IMR-90 (cell line): ENCODE measurements around the gene IFI30. TPM values are rescaled to one million over a fixed set of nuclear protein-coding genes. Genes with fewer than 3 reads are reported as not detected.
A peak's percentile ranks its signal among the peaks of the same experiment; 100 is the strongest.

Experiments used
- ATAC-seq: fragments of 200-7000 bp; cut with Tn5 transposase; 2 replicates; pipeline ENCODE4 v1.9.1; 2020; ENCODE audit warnings: low read depth, mild to moderate bottlenecking, moderate library complexity
- BruUV-seq: library from RNA; stranded (reverse); fragments of 400-500 nt; replicated peaks from 2 replicates; lab custom pipeline; 2021; lab: Mats Ljungman, UMichigan
- CTCF ChIA-PET: fragments of 300-600 bp; formaldehyde crosslinking; extraction: SDS; loops from one replicate; lab custom pipeline; 2021; ENCODE audit warnings: antibody characterized with exemption; lab: Yijun Ruan, JAX
- POLR2A ChIA-PET: fragments of 300-600 bp; sonication (Branson Sonifier 250); formaldehyde crosslinking; loops from one replicate; lab custom pipeline; 2022; ENCODE audit warnings: antibody characterized with exemption; ENCODE audit not compliant: unreplicated experiment; lab: Charles Lee
- DNase-seq: peaks from one replicate; pipeline ENCODE4 v3.0.0; 2013
- H2AFZ ChIP-seq: replicated peaks from 2 replicates; pipeline ENCODE3; 2013; ENCODE audit warnings: low read length, mild to moderate bottlenecking; ENCODE audit not compliant: poor library complexity
- H2AK5ac ChIP-seq: 2 replicates; pipeline ENCODE4 v1.6.1; 2013; ENCODE audit warnings: low read depth, low read length, inconsistent platforms
- H2AK9ac ChIP-seq: replicated peaks from 2 replicates; pipeline ENCODE3; 2013; ENCODE audit warnings: mild to moderate bottlenecking, low read depth, low read length, moderate library complexity; ENCODE audit not compliant: poor library complexity
- H2BK120ac ChIP-seq: 2 replicates; pipeline ENCODE4 v1.6.1; 2013; ENCODE audit warnings: low read depth, low read length, inconsistent platforms
- H2BK15ac ChIP-seq: 3 replicates; pipeline ENCODE4 v1.6.1; 2013; ENCODE audit warnings: low read depth, low read length, inconsistent platforms
- H2BK20ac ChIP-seq: 2 replicates; pipeline ENCODE4 v1.6.1; 2013; ENCODE audit warnings: low read depth, mild to moderate bottlenecking, inconsistent platforms, low read length, moderate library complexity
- H2BK5ac ChIP-seq: 2 replicates; pipeline ENCODE4 v1.6.1; 2013; ENCODE audit warnings: mild to moderate bottlenecking, low read depth, low read length, inconsistent platforms; ENCODE audit not compliant: poor library complexity, severe bottlenecking
- H3K14ac ChIP-seq: replicated peaks from 2 replicates; pipeline ENCODE4 v1.6.1; 2013; ENCODE audit warnings: low read depth, low read length, inconsistent platforms
- H3K18ac ChIP-seq: 2 replicates; pipeline ENCODE4 v1.6.1; 2013; ENCODE audit warnings: low read depth, low read length, control low read depth
- H3K23ac ChIP-seq: 2 replicates; pipeline ENCODE4 v1.6.1; 2013; ENCODE audit warnings: low read depth, low read length, inconsistent platforms
- H3K27ac ChIP-seq: 2 replicates; pipeline ENCODE4 v1.5.1; 2013; ENCODE audit warnings: mild to moderate bottlenecking, control low read depth, low read length; ENCODE audit not compliant: insufficient read depth
- H3K27me3 ChIP-seq: 2 replicates; pipeline ENCODE4 v1.6.1; 2013; ENCODE audit warnings: low read length; ENCODE audit not compliant: control insufficient read depth, insufficient read depth
- H3K36me3 ChIP-seq: 2 replicates; pipeline ENCODE4 v1.6.1; 2013; ENCODE audit warnings: low read length, mixed read lengths; ENCODE audit not compliant: control insufficient read depth, insufficient read depth
- H3K4ac ChIP-seq: 2 replicates; pipeline ENCODE4 v1.6.1; 2013; ENCODE audit warnings: low read depth, low read length, inconsistent platforms
- H3K4me1 ChIP-seq: 2 replicates; pipeline ENCODE4 v1.6.1; 2013; ENCODE audit warnings: low read length, mixed read lengths; ENCODE audit not compliant: control insufficient read depth, insufficient read depth
- H3K4me2 ChIP-seq: 2 replicates; pipeline ENCODE4 v1.6.1; 2013; ENCODE audit warnings: low read depth, mild to moderate bottlenecking, control low read depth, low read length, moderate library complexity
- H3K4me3 ChIP-seq: 2 replicates; pipeline ENCODE4 v1.5.1; 2013; ENCODE audit warnings: low read depth, mild to moderate bottlenecking, control low read depth, low read length, moderate library complexity; ENCODE audit not compliant: insufficient read depth
- H3K56ac ChIP-seq: 2 replicates; pipeline ENCODE4 v1.6.1; 2013; ENCODE audit warnings: low read length, inconsistent platforms; ENCODE audit not compliant: insufficient read depth; ENCODE audit errors: extremely low read depth
- H3K79me1 ChIP-seq, 2 experiments: 2 replicates each; pipeline ENCODE4 v1.6.1; 2013; ENCODE audit warnings: low read length in 2 of 2, inconsistent platforms in 1 of 2, low read depth in 1 of 2
- H3K9ac ChIP-seq: 2 replicates; pipeline ENCODE4 v1.6.1; 2013; ENCODE audit warnings: low read depth, low read length, control low read depth
- H3K9me1 ChIP-seq: 2 replicates; pipeline ENCODE4 v1.6.1; 2013; ENCODE audit warnings: low read length, inconsistent platforms; ENCODE audit not compliant: insufficient read depth
- H3K9me3 ChIP-seq: 2 replicates; pipeline ENCODE4 v1.6.1; 2013; ENCODE audit warnings: low read length; ENCODE audit not compliant: control insufficient read depth, insufficient read depth
- H4K20me1 ChIP-seq: 2 replicates; pipeline ENCODE4 v1.6.1; 2013; ENCODE audit warnings: low read length, inconsistent platforms; ENCODE audit not compliant: insufficient read depth
- H4K5ac ChIP-seq: 2 replicates; pipeline ENCODE4 v1.6.1; 2013; ENCODE audit warnings: mild to moderate bottlenecking, low read depth, low read length, control low read depth
- H4K8ac ChIP-seq, 2 experiments: 2 replicates each; pipeline ENCODE4 v1.6.1; 2013; ENCODE audit warnings: low read depth in 2 of 2, low read length in 2 of 2, control low read depth in 1 of 2, inconsistent platforms in 1 of 2
- H4K91ac ChIP-seq: 2 replicates; pipeline ENCODE4 v1.6.1; 2013; ENCODE audit warnings: low read depth, low read length, inconsistent platforms; ENCODE audit not compliant: insufficient read depth
- BHLHE40 ChIP-seq: fragments of 150-350 bp; IDR thresholded peaks from 2 replicates; pipeline ENCODE4 v1.6.1; 2016; ENCODE audit warnings: mild to moderate bottlenecking, low read depth, low read length
- MAFK ChIP-seq: IDR thresholded peaks from 2 replicates; pipeline ENCODE4 v1.6.1; 2012; ENCODE audit warnings: low read depth, low read length, improper control_type of control experiment
- MXI1 ChIP-seq: IDR thresholded peaks from 2 replicates; pipeline ENCODE4 v1.6.1; 2012; ENCODE audit warnings: low read depth, mild to moderate bottlenecking, low read length, moderate library complexity, borderline replicate concordance
- NFE2L2 ChIP-seq: fragments of 150-350 bp; IDR thresholded peaks from 2 replicates; pipeline ENCODE4 v1.6.1; 2016; ENCODE audit warnings: low read depth, mild to moderate bottlenecking, low read length
- RCOR1 ChIP-seq: IDR thresholded peaks from 2 replicates; pipeline ENCODE4 v1.6.1; 2012; ENCODE audit warnings: mild to moderate bottlenecking, low read length, improper control_type of control experiment; ENCODE audit not compliant: insufficient replicate concordance
- SMC3 ChIP-seq: fragments of 150-350 bp; IDR thresholded peaks from 2 replicates; pipeline ENCODE4 v1.6.1; 2016; ENCODE audit warnings: low read depth, mild to moderate bottlenecking, antibody characterized with exemption, low read length, moderate library complexity
- WGBS, 2 experiments: methylation state at CpG; one replicate each; pipeline versions ENCODE4 v1.1.5 to v1.1.7; 2013; ENCODE audit warnings: missing lambda C conversion rate in 2 of 2; ENCODE audit not compliant: insufficient read length in 1 of 2; ENCODE audit errors: extremely low coverage in 2 of 2; 5-methylcytosine and 5-hydroxymethylcytosine counted together
- dilution Hi-C: fragments of 300-500 bp; cut with HindIII; formaldehyde crosslinking; loops from one replicate; pipeline ENCODE4 v1.14.3; 2018; ENCODE audit warnings: low sequenced_read_pairs; ENCODE audit not compliant: unreplicated experiment
- in situ Hi-C: fragments of 300-500 bp; cut with MboI; formaldehyde crosslinking; loops from 3 replicates; pipeline ENCODE4 v1.14.3; 2019; ENCODE audit warnings: low sequenced_read_pairs, inconsistent platforms, mixed read lengths
- intact Hi-C: fragments of 100-400 bp; cut with micrococcal nuclease; formaldehyde crosslinking; loops from 2 replicates; pipeline ENCODE4 v1.10.0; 2022
- polyA plus RNA-seq, 3 experiments: library from polyadenylated mRNA; depleted of rRNA; stranded (reverse); fragments of >200 nt; gene quantifications; 2 replicates each; pipeline ENCODE4 v1.2.3, GENCODE V29; 2012; ENCODE audit warnings: low replicate concordance in 1 of 3
- total RNA-seq: library from RNA; depleted of rRNA; stranded (reverse); fragments of >200 nt; gene quantifications from 2 replicates; pipeline ENCODE4 v1.2.3, GENCODE V29; 2012
- TF ChIP-seq, protein P1 (sequence below): conservative IDR thresholded peaks from 2 replicates; pipeline ENCODE4 v1.5.1; 2012; ENCODE audit warnings: mild to moderate bottlenecking, low read depth, low read length, improper control_type of control experiment

IFI30 gene
- total and polyA plus RNA-seq, 2 of the 4 experiments (the other 2 are of a cell fraction), result 2.3 TPM

DNA sequence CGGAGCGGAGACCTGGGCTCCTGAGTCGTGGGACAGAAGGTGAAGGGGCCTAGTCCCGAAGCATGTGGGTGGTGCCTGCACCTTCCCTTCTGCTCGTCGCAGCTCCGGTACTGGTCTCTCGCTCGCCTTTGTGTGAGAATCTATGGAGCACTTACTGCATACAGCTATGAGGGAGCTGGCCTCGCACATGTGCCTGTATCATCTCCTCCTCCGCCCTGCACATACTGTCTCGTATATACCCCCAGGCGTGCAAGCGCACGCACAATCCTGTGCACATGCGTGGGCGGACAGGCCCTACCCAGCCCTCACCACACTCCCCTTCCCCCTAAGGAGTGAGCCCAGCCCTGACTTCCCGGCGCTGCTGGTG is 12.0 kb upstream of the IFI30 start:
- in situ Hi-C loops, result no loop called here

More for the DNA sequence above, 12.0 kb upstream of the IFI30 start:
- Histone ChIP-seq H4K20me1 (peaks cover 5% of the 10 kb centered on the region), H3K9me3 (no peaks in the 10 kb centered on the region), H3K36me3 (peaks cover 38% of the 10 kb centered on the region), H2BK5ac (no peak overlapping the region), H2AFZ (peak overlapping the region; percentile 73), H3K27me3 (no peaks in the 10 kb centered on the region), H2BK20ac (no peak overlapping the region), H3K4me2 (peak overlapping the region; percentile 67), H4K8ac (peak overlapping the region in 1 of 2 experiments; percentile 83; a peak in 1 of 4 replicates), H3K18ac (no peak overlapping the region), H3K56ac (no peak overlapping the region), H3K79me1 (peaks cover 6 to 26% of the 10 kb centered on the region in 2 experiments), H4K5ac (no peak overlapping the region), H4K91ac (no peak overlapping the region), H3K4me1 (peaks cover 13% of the 10 kb centered on the region), H2BK120ac (no peak overlapping the region), H2AK9ac (peak overlapping the region; percentile 5), H3K4ac (no peak overlapping the region), H3K23ac (no peak overlapping the region), H2BK15ac (no peak overlapping the region), H3K9ac (no peak overlapping the region), H3K27ac (no peak overlapping the region), H2AK5ac (peak overlapping the region; percentile 35; the same call in 1 of the 2 replicates), H3K4me3 (no peak overlapping the region), H3K9me1 (peaks cover 5% of the 10 kb centered on the region), H3K14ac (no peak overlapping the region)
- dilution Hi-C loops (no loop called here), intact Hi-C loops (no loop called here)
- TF ChIP-seq BHLHE40 (no peak), NFE2L2 (no peak), RCOR1 (no peak), MXI1 (no peak), SMC3 (no peak), MAFK (no peak)
- TF ChIP-seq, protein P1, sequence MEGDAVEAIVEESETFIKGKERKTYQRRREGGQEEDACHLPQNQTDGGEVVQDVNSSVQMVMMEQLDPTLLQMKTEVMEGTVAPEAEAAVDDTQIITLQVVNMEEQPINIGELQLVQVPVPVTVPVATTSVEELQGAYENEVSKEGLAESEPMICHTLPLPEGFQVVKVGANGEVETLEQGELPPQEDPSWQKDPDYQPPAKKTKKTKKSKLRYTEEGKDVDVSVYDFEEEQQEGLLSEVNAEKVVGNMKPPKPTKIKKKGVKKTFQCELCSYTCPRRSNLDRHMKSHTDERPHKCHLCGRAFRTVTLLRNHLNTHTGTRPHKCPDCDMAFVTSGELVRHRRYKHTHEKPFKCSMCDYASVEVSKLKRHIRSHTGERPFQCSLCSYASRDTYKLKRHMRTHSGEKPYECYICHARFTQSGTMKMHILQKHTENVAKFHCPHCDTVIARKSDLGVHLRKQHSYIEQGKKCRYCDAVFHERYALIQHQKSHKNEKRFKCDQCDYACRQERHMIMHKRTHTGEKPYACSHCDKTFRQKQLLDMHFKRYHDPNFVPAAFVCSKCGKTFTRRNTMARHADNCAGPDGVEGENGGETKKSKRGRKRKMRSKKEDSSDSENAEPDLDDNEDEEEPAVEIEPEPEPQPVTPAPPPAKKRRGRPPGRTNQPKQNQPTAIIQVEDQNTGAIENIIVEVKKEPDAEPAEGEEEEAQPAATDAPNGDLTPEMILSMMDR, result no peak
- 73% methylated on average over 10 of the region's 19 CpGs; no CpG with 5 or more reads in 1 of the 2 experiments for WGBS, 2 experiments
- DNase-seq, result no peak
- CTCF ChIA-PET, result no interaction called here
- BruUV-seq, result no TSS peak
- POLR2A ChIA-PET, result no interaction called here
- no peak; the same call in 1 of the 2 replicates for ATAC-seq
